NCI-H510A treated with DMSO at 0.1 percent for 48 hours (cell line): Measurements from ENCODE around the gene CFB.
"Not testable (repeated sequence)": the region's sequence is repeated elsewhere in the genome, so short reads cannot be mapped to it uniquely, and the experiment has no call there.

Experiments used
- DNase-seq: peaks from one replicate; lab custom pipeline; 2025; lab: John Stamatoyannopoulos, UW

CFB gene

DNA sequence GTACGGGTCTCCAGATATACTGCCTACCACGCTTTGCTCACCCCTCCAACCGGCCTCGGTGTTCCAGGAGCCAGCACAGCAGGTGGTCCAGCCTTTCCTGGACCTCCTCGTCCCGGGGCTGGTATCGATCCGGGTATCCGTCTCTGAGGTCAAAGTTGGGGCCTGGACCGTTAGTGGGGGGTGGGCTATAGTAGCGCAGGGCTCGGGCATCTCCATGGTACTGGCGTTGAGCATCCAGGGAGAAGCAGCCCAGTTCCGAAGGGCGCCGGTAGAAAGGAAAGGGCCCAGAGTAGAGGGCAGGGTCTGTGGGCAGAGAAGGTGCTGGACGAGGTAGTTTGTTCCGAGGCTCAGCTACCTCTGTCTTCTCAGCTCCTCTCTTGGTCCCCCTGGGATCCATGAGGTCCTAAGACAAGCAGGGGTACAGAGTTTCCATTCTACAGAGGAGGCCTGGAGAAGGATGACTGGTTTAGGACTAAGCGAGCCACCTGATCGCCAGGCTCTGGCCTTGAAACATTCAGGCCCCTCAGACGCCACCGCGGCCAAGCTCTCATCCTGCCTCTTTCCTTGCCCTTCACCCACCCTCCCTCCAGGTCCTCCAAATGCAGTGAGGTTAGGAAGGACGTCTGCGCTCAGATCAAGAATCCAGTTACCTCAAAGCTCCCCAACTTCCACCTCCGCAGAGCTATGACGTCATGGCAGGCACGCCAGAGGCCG, 25.5 kb downstream of the CFB start:
- no peak for DNase-seq

DNA sequence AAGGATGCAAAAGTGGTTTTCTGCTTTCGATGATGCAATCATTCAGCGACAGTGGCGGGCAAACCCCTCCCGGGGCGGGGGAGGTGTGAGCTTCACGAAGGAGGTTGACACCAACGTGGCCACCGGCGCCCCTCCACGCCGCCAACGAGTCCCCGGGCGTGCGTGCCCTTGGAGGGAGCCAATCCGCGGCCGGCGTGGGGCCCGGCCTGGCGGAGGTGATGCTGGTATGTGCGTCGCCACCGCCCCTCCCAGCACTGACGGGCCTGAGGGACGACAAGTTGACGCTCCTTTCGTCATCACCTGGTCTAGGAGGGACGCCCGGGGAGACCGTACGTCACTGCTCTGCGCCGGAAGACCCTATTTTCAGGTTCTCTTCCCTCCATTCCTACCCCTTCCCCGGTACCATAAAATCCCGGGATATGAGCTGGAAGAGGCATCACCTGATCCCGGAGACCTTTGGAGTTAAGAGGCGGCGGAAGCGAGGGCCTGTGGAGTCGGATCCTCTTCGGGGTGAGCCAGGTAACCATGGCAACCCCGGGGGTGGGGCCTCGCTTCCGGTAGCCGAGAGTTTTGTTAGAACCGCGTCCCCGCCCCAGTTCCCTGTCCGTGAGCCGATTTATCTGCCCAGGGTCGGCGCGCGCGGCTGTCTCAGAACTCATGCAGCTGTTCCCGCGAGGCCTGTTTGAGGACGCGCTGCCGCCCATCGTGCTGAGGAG, 26.3 kb downstream of the CFB start, which contains the start of gene DXO:
DXO (minus strand) TSS at position 146 of the 716 bp plus-strand sequence. CDS start 463 bp downstream, outside the sequence.
- peak; percentile 99 for DNase-seq

DNA sequence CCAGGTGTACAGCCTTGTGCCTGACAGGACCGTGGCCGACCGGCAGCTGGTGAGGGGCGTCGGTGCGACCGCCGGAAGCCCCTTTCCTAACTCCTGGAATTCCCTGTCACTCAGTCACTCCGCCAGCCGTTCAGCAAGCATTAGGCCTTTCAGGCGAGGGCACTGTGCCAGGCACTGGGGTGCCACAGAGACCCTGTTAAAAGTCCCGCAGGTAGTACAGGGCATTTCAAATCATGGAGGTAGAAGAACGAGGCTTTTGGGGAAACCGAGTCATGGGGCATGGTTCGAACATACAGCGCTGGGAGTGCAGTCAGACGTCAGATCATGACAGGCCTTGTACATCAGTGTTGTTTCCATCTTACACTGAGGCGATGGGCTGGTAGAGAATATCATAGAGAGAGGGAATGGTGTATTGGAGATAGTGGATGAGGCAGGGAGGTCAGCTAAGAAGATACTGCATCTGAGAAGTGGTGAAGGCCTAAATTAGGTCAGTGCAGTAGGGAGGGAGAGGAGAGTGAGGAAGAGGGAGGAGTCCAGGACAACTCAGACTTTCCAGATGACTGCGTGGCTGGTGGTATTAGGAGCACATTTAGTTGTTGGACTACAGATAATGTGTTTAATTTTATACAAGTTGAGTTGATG, 26.9 kb downstream of the CFB start:
- no peak for DNase-seq

DNA sequence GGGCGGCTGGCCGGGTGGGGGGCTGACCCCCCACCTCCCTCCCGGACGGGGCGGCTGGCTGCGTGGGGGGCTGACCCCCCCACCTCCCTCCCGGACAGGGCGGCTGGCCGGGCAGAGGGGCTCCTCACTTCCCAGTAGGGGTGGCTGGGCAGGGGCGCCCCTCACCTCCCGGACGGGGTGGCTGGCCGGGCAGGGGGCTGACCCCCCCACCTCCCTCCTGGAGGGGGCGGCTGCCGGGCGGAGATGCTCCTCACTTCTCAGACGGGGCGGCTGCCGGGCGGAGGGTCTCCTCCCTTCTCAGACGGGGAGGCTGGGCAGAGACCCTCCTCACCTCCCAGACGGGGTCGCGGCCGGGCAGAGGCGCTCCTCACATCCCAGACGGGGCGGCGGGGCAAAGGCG, 30.2 kb downstream of the CFB start:
- DNase-seq = not testable (repeated sequence)

DNA sequence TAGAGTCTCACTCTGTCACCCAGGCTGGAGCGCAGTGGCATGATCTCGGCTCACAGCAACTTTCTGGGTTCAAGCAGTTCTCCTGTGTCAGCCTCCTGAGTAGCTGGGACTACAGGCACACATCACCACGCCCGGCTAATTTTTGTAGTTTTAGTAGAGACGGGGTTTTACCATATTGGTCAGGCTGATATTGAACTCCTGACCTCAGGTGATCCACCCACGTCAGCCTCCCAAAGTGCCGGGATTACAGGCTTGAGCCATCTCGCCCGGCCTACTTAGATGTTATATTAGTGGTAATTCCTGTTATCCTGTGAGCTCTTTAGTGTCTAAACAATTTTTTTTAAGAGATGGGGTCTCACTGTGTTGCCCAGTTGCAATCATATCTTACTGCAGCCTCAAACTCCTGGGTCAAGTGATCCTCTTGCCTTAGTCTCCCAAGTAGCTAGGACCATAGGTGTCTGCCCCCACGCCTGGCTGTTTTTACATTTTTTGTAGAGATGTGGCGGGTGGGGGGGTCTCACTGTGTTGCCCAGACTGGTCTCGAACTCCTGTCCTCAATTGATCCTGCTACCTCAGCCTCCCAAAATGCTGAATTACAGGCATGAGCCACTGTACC, 32.0 kb downstream of the CFB start:
- DNase-seq = no peak

DNA sequence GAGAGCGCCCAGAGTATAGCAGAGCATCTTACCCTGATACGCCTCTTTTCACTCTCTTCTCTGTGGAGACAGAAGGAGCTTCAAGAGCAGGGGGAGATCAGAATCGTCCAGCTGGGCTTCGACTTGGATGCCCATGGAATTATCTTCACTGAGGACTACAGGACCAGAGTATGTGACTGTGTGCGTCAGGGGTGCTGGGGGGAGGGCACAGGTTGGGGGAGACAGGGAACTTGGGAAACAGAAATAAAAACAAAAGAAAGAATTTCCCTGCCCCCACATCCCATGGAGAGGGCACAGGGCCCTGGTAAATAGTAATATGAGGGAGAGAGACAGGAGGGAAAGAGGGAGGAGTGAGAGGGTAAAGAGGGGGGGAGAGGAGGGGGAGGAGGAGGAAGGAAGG, 32.9 kb downstream of the CFB start:
- DNase-seq = no peak

DNA sequence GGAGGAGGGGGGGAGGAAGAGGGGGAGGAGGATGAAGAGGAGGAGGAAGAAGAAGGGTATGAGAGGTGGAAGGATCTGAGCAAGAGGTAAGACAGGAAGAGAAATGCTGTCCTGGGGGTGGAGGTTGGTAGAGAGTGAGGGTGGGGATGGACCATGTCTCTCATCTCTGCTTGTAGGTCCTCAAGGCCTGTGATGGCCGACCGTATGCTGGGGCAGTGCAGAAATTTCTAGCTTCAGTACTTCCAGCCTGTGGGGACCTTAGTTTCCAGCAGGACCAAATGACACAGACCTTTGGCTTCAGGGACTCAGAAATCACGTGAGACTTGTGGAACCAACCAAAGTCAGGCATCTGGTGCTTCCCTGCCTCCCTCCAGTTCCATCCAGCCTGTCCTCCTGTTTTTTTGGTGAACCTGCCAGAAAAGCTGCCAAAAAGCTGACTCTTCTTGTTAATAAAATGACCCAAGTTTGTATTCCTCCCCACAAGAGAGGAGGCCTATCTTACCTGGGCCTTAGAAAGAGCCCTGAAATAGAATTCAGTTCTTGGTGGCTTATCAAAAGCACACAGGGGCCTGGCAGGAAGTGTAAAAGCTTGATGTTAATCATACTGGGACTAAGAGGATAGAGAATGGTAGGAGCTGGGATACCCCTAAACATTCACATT, 33.5 kb downstream of the CFB start:
- DNase-seq = no peak

DNA sequence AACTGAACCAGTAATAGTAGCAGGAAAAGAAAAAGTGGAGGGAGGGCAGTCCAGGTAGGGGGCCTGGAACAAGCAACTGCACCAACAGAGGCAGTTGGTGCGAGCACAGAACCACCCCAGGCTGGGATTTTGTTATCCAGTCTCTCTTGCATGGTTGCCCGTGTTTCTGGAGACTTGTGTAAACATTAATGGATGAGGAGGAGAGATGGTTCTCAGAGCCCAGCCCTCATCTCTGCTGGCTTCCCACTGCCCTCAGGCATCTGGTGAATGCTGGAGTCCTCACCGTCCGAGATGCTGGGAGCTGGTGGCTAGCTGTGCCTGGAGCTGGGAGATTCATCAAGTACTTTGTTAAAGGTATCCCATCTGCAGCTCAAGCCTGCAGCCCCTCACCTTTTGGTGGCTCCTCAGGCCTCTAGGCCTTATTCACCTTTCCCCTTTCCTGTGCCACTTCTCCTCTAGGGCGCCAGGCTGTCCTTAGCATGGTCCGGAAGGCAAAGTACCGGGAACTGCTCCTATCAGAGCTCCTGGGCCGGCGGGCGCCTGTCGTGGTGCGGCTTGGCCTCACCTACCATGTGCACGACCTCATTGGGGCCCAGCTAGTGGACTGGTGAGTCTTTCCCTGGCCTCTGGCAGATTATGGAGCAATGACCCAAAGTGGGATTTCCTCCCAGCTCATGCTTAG, 34.4 kb downstream of the CFB start:
- DNase-seq = not testable (repeated sequence)

DNA sequence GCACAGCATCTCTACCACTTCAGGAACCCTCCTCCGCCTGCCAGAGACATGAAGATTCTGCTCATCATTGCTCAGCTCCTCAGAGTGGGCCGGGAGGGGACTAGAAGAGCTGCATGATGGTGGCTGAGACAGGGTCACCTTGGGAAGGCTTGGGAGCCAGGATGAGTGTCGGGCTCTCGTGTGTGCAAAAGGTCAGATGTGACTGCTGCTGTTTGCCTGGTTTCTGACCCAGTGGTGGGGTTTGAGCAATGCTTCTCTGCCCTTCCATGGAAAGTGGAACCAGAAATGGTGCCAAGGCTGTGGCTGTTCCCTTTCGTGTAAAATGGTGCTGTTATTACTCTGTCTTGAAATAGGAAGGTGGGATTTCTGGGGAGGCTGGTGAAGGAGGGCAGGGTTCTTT, 35.1 kb downstream of the CFB start:
- DNase-seq = not testable (repeated sequence)

DNA sequence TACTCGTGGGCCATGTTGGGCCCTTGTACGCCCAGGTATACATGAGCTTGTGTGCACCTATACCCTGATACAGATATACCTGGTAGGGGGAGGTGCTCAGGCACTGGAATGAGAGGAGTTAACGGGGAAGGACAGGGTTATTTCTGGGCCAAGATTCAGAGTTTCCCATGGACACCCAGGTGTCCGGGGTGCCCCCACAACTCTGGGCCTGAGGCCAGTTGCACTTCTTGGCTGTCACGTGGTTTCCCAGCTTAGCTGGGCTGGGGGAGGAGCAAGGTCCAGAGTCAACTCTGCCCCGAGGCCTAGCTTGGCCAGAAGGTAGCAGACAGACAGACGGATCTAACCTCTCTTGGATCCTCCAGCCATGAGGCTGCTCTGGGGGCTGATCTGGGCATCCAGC, 35.8 kb downstream of the CFB start, which contains the start of gene C4A:
C4A (plus strand) TSS at position 314 of the 400 bp plus-strand sequence; CDS start at position 365, 51 bp downstream.
- DNase-seq = not testable (repeated sequence)

DNA sequence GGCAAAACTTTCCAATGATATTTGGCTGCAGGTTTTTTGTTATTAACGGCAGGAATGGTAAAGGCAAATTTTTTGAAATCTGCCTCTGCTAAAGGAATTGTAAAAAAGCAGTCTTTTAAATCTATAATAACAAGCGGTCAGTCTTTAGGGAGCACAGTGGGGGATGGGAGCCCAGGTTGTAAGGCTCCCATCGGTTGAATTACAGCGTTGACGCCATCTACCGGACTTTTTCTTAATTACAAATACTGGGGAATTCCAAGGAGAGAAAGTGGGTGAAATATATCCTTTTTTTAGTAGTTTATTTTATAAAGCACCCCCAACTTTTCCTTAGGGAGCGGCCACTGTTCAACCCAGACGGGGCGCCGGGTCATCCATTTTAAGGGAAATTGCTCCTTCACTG, 43.5 kb downstream of the CFB start:
- not testable (repeated sequence) for DNase-seq

DNA sequence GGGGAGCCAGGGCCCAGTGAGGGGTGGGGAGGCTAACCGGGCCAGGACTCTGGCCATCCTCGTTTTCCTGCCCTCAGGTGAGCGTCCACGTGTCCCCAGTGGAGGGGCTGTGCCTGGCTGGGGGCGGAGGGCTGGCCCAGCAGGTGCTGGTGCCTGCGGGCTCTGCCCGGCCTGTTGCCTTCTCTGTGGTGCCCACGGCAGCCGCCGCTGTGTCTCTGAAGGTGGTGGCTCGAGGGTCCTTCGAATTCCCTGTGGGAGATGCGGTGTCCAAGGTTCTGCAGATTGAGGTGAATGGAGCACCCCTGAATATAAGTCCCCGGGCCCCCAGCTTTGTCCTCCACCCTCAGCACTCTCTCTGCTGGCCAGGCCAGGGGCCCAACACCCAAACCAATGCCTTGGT, 48.5 kb downstream of the CFB start:
- not testable (repeated sequence) for DNase-seq

DNA sequence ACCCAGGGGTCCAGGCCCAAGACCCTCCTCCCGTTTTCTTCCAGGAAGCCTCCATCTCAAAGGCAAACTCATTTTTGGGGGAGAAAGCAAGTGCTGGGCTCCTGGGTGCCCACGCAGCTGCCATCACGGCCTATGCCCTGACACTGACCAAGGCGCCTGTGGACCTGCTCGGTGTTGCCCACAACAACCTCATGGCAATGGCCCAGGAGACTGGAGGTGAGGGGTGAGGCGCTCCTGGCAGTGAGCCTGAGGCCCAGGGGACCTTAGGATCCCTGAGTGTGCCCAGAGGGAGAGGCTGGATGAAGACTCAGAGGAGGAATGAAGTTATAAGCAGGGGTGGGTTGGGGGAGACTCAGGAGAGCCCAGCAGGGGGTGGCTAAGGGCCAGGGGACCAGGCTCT, 50.5 kb downstream of the CFB start:
- not testable (repeated sequence) for DNase-seq
